HEK293 (cell line): ENCODE data around the gene NHLH1.

Source experiments
- FEZF1 ChIP-seq: fragments of 450-650 bp; formaldehyde crosslinking; IDR thresholded peaks from 2 replicates; pipeline ENCODE4 v1.5.1; 2016; ENCODE audit warnings: missing biosample characterization, missing genetic modification characterization
- KLF9 ChIP-seq: fragments of 450-650 bp; formaldehyde crosslinking; IDR thresholded peaks from 2 replicates; pipeline ENCODE4 v1.5.1; 2016; ENCODE audit warnings: missing biosample characterization, missing genetic modification characterization, low read depth
- OSR2 ChIP-seq: fragments of 450-650 bp; formaldehyde crosslinking; IDR thresholded peaks from 2 replicates; pipeline ENCODE4 v1.5.1; 2016; ENCODE audit warnings: missing biosample characterization, missing genetic modification characterization
- SCRT1 ChIP-seq: fragments of 450-650 bp; formaldehyde crosslinking; IDR thresholded peaks from 2 replicates; pipeline ENCODE4 v1.5.1; 2016; ENCODE audit warnings: missing biosample characterization, missing genetic modification characterization, borderline replicate concordance
- SP2 ChIP-seq: fragments of 450-650 bp; formaldehyde crosslinking; IDR thresholded peaks from 2 replicates; pipeline ENCODE4 v1.5.1; 2016; ENCODE audit warnings: missing biosample characterization, missing genetic modification characterization
- YY1 ChIP-seq: fragments of 450-650 bp; formaldehyde crosslinking; IDR thresholded peaks from 2 replicates; pipeline ENCODE4 v1.5.1; 2018; ENCODE audit warnings: missing biosample characterization, missing genetic modification characterization
- ZFP41 ChIP-seq: fragments of 450-650 bp; formaldehyde crosslinking; IDR thresholded peaks from 2 replicates; pipeline ENCODE4 v1.5.1; 2016; ENCODE audit warnings: missing biosample characterization, missing genetic modification characterization, borderline replicate concordance
- ZNF114 ChIP-seq: fragments of 450-650 bp; formaldehyde crosslinking; IDR thresholded peaks from 2 replicates; pipeline ENCODE4 v1.5.0; 2017; ENCODE audit warnings: missing biosample characterization, missing genetic modification characterization
- ZNF138 ChIP-seq: fragments of 450-650 bp; formaldehyde crosslinking; IDR thresholded peaks from 2 replicates; pipeline ENCODE4 v1.5.1; 2016; ENCODE audit warnings: missing biosample characterization, missing genetic modification characterization, borderline replicate concordance
- ZNF23 ChIP-seq: fragments of 450-650 bp; formaldehyde crosslinking; IDR thresholded peaks from 2 replicates; pipeline ENCODE4 v1.5.1; 2016; ENCODE audit warnings: missing biosample characterization, missing genetic modification characterization, borderline replicate concordance
- ZNF529 ChIP-seq: fragments of 450-650 bp; formaldehyde crosslinking; IDR thresholded peaks from 2 replicates; pipeline ENCODE4 v1.5.1; 2017; ENCODE audit warnings: missing genetic modification characterization, missing biosample characterization; ENCODE audit not compliant: insufficient replicate concordance
- ZNF585B ChIP-seq: fragments of 450-650 bp; formaldehyde crosslinking; IDR thresholded peaks from 2 replicates; pipeline ENCODE4 v1.5.1; 2016; ENCODE audit warnings: missing biosample characterization, missing genetic modification characterization
- ZNF645 ChIP-seq: fragments of 450-650 bp; formaldehyde crosslinking; IDR thresholded peaks from 2 replicates; pipeline ENCODE4; 2016; ENCODE audit warnings: missing biosample characterization, missing genetic modification characterization
- ZNF654 ChIP-seq: fragments of 450-650 bp; formaldehyde crosslinking; IDR thresholded peaks from 2 replicates; pipeline ENCODE4 v1.5.1; 2016; ENCODE audit warnings: low read depth, missing biosample characterization, missing genetic modification characterization
- ZNF664 ChIP-seq: fragments of 450-650 bp; formaldehyde crosslinking; IDR thresholded peaks from 2 replicates; pipeline ENCODE4 v1.5.1; 2016; ENCODE audit warnings: missing biosample characterization, missing genetic modification characterization
- ZNF837 ChIP-seq: fragments of 450-650 bp; formaldehyde crosslinking; IDR thresholded peaks from 2 replicates; pipeline ENCODE4 v1.5.1; 2016; ENCODE audit warnings: missing biosample characterization, missing genetic modification characterization
- TF ChIP-seq, protein P1 (sequence below): fragments of 450-650 bp; formaldehyde crosslinking; IDR thresholded peaks from 2 replicates; pipeline ENCODE4 v1.5.1; 2017; ENCODE audit warnings: missing biosample characterization, missing genetic modification characterization
- TF ChIP-seq, protein P2 (sequence below): fragments of 450-650 bp; formaldehyde crosslinking; IDR thresholded peaks from 2 replicates; pipeline ENCODE4 v1.5.1; 2016; ENCODE audit warnings: missing biosample characterization, missing genetic modification characterization
- TF ChIP-seq, protein P3 (sequence below): fragments of 450-650 bp; formaldehyde crosslinking; IDR thresholded peaks from 2 replicates; pipeline ENCODE4 v1.5.1; 2016; ENCODE audit warnings: missing biosample characterization, missing genetic modification characterization, low read depth
- TF ChIP-seq, protein P4 (sequence below): fragments of 450-650 bp; formaldehyde crosslinking; IDR thresholded peaks from 2 replicates; pipeline ENCODE4 v1.5.1; 2017; ENCODE audit warnings: missing biosample characterization, missing genetic modification characterization
- TF ChIP-seq, protein P5 (sequence below): fragments of 450-650 bp; formaldehyde crosslinking; IDR thresholded peaks from 2 replicates; pipeline ENCODE4 v1.5.1; 2016; ENCODE audit warnings: missing biosample characterization, missing genetic modification characterization
- TF ChIP-seq, protein P6 (sequence below): fragments of 450-650 bp; formaldehyde crosslinking; IDR thresholded peaks from 2 replicates; pipeline ENCODE4 v1.5.1; 2016; ENCODE audit warnings: missing biosample characterization, missing genetic modification characterization
- TF ChIP-seq, protein P7 (sequence below): fragments of 450-650 bp; formaldehyde crosslinking; IDR thresholded peaks from 2 replicates; pipeline ENCODE4 v1.5.1; 2016; ENCODE audit warnings: missing biosample characterization, missing genetic modification characterization

The NHLH1 gene

DNA sequence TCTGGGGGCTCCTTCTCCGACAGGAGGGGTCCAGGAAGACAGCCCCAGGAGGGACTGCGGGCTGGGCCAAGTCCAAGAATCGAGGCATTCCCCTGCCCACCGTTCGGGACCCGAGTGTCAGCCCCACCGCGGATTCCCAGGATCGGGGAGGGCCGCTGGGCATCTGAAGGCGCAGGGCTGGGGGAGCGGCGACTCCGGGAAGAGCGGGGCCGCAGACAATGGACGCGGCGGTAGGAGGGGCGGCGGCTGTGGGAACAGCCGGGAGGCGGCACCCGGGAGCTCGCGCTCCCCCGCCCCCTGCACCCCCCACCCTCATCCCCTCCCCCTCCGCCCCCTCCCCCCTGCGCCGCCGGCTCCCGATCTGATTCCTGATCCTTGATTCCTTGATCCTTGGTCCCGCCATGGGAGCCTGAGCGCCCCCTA, 33.4 kb downstream of the NHLH1 start, which contains the start of gene VANGL2 (continued):
- TF ChIP-seq, protein P1, sequence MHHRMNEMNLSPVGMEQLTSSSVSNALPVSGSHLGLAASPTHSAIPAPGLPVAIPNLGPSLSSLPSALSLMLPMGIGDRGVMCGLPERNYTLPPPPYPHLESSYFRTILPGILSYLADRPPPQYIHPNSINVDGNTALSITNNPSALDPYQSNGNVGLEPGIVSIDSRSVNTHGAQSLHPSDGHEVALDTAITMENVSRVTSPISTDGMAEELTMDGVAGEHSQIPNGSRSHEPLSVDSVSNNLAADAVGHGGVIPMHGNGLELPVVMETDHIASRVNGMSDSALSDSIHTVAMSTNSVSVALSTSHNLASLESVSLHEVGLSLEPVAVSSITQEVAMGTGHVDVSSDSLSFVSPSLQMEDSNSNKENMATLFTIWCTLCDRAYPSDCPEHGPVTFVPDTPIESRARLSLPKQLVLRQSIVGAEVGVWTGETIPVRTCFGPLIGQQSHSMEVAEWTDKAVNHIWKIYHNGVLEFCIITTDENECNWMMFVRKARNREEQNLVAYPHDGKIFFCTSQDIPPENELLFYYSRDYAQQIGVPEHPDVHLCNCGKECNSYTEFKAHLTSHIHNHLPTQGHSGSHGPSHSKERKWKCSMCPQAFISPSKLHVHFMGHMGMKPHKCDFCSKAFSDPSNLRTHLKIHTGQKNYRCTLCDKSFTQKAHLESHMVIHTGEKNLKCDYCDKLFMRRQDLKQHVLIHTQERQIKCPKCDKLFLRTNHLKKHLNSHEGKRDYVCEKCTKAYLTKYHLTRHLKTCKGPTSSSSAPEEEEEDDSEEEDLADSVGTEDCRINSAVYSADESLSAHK (tag by site-specific recombination) = peak; percentile 40; the same call in 1 of the 2 replicates
- TF ChIP-seq, protein P2, sequence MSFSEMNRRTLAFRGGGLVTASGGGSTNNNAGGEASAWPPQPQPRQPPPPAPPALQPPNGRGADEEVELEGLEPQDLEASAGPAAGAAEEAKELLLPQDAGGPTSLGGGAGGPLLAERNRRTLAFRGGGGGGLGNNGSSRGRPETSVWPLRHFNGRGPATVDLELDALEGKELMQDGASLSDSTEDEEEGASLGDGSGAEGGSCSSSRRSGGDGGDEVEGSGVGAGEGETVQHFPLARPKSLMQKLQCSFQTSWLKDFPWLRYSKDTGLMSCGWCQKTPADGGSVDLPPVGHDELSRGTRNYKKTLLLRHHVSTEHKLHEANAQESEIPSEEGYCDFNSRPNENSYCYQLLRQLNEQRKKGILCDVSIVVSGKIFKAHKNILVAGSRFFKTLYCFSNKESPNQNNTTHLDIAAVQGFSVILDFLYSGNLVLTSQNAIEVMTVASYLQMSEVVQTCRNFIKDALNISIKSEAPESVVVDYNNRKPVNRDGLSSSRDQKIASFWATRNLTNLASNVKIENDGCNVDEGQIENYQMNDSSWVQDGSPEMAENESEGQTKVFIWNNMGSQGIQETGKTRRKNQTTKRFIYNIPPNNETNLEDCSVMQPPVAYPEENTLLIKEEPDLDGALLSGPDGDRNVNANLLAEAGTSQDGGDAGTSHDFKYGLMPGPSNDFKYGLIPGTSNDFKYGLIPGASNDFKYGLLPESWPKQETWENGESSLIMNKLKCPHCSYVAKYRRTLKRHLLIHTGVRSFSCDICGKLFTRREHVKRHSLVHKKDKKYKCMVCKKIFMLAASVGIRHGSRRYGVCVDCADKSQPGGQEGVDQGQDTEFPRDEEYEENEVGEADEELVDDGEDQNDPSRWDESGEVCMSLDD = peak; percentile 76
- TF ChIP-seq ZNF645 (tag by site-specific recombination) (no peak), ZNF138 (tag by site-specific recombination) (no peak), KLF9 (tag by site-specific recombination) (peak; percentile 45; the same call in 1 of the 2 replicates), SCRT1 (tag by site-specific recombination) (no peak), SP2 (tag by site-specific recombination) (peak; percentile 46), ZNF529 (tag by site-specific recombination) (no peak), ZNF114 (tag by site-specific recombination) (no peak), ZNF837 (tag by site-specific recombination) (no peak), ZNF585B (no peak), ZFP41 (tag by site-specific recombination) (no peak), OSR2 (tag by site-specific recombination) (no peak), YY1 (peak; percentile 80), ZNF664 (tag by site-specific recombination) (no peak), FEZF1 (no peak), ZNF654 (tag by site-specific recombination) (no peak), ZNF23 (no peak)
- TF ChIP-seq, protein P3, sequence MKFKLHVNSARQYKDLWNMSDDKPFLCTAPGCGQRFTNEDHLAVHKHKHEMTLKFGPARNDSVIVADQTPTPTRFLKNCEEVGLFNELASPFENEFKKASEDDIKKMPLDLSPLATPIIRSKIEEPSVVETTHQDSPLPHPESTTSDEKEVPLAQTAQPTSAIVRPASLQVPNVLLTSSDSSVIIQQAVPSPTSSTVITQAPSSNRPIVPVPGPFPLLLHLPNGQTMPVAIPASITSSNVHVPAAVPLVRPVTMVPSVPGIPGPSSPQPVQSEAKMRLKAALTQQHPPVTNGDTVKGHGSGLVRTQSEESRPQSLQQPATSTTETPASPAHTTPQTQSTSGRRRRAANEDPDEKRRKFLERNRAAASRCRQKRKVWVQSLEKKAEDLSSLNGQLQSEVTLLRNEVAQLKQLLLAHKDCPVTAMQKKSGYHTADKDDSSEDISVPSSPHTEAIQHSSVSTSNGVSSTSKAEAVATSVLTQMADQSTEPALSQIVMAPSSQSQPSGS (tag by site-specific recombination) = no peak
- TF ChIP-seq, protein P4, sequence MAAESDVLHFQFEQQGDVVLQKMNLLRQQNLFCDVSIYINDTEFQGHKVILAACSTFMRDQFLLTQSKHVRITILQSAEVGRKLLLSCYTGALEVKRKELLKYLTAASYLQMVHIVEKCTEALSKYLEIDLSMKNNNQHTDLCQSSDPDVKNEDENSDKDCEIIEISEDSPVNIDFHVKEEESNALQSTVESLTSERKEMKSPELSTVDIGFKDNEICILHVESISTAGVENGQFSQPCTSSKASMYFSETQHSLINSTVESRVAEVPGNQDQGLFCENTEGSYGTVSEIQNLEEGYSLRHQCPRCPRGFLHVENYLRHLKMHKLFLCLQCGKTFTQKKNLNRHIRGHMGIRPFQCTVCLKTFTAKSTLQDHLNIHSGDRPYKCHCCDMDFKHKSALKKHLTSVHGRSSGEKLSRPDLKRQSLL (tag by site-specific recombination) = no peak
- TF ChIP-seq, protein P5, sequence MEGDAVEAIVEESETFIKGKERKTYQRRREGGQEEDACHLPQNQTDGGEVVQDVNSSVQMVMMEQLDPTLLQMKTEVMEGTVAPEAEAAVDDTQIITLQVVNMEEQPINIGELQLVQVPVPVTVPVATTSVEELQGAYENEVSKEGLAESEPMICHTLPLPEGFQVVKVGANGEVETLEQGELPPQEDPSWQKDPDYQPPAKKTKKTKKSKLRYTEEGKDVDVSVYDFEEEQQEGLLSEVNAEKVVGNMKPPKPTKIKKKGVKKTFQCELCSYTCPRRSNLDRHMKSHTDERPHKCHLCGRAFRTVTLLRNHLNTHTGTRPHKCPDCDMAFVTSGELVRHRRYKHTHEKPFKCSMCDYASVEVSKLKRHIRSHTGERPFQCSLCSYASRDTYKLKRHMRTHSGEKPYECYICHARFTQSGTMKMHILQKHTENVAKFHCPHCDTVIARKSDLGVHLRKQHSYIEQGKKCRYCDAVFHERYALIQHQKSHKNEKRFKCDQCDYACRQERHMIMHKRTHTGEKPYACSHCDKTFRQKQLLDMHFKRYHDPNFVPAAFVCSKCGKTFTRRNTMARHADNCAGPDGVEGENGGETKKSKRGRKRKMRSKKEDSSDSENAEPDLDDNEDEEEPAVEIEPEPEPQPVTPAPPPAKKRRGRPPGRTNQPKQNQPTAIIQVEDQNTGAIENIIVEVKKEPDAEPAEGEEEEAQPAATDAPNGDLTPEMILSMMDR (tag by site-specific recombination) = no peak
- TF ChIP-seq, protein P6, sequence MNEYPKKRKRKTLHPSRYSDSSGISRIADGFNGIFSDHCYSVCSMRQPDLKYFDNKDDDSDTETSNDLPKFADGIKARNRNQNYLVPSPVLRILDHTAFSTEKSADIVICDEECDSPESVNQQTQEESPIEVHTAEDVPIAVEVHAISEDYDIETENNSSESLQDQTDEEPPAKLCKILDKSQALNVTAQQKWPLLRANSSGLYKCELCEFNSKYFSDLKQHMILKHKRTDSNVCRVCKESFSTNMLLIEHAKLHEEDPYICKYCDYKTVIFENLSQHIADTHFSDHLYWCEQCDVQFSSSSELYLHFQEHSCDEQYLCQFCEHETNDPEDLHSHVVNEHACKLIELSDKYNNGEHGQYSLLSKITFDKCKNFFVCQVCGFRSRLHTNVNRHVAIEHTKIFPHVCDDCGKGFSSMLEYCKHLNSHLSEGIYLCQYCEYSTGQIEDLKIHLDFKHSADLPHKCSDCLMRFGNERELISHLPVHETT (tag by site-specific recombination) = 0 out of 2 replicates have a peak, but pooled peaks have one; percentile 37
- TF ChIP-seq, protein P7, sequence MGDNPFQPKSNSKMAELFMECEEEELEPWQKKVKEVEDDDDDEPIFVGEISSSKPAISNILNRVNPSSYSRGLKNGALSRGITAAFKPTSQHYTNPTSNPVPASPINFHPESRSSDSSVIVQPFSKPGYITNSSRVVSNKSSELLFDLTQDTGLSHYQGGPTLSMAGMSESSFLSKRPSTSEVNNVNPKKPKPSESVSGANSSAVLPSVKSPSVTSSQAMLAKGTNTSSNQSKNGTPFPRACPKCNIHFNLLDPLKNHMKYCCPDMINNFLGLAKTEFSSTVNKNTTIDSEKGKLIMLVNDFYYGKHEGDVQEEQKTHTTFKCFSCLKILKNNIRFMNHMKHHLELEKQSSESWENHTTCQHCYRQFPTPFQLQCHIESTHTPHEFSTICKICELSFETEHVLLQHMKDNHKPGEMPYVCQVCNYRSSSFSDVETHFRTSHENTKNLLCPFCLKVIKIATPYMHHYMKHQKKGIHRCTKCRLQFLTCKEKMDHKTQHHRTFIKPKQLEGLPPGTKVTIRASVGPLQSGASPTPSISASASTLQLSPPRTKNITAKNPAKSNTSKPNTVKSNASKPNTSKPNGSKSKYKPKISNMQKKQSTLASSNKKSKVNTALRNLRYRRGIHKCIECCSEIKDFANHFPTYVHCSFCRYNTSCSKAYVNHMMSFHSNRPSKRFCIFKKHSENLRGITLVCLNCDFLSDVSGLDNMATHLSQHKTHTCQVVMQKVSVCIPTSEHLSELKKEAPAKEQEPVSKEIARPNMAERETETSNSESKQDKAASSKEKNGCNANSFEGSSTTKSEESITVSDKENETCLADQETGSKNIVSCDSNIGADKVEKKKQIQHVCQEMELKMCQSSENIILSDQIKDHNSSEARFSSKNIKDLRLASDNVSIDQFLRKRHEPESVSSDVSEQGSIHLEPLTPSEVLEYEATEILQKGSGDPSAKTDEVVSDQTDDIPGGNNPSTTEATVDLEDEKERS = no peak
